KOPT-K1 (cell line): ENCODE data around the gene SGMS2.

Experiments
- H3K27ac ChIP-seq: fragments of 200-600 bp; sonication (generic); 2 replicates; pipeline ENCODE4 v1.5.1; 2016; ENCODE audit warnings: antibody characterized with exemption, mild to moderate bottlenecking, low read depth, low read length; ENCODE audit not compliant: poor library complexity, severe bottlenecking
- H3K36me3 ChIP-seq: fragments of 200-600 bp; sonication (generic); 2 replicates; pipeline ENCODE4 v1.5.1; 2017; ENCODE audit warnings: antibody characterized with exemption, mild to moderate bottlenecking, low read length, moderate library complexity; ENCODE audit not compliant: insufficient read depth
- H3K9me3 ChIP-seq: fragments of 200-600 bp; sonication (generic); 2 replicates; pipeline ENCODE4 v1.5.1; 2017; ENCODE audit warnings: antibody characterized with exemption, low read length, mild to moderate bottlenecking; ENCODE audit not compliant: insufficient read depth, poor library complexity, severe bottlenecking

SGMS2 gene

DNA sequence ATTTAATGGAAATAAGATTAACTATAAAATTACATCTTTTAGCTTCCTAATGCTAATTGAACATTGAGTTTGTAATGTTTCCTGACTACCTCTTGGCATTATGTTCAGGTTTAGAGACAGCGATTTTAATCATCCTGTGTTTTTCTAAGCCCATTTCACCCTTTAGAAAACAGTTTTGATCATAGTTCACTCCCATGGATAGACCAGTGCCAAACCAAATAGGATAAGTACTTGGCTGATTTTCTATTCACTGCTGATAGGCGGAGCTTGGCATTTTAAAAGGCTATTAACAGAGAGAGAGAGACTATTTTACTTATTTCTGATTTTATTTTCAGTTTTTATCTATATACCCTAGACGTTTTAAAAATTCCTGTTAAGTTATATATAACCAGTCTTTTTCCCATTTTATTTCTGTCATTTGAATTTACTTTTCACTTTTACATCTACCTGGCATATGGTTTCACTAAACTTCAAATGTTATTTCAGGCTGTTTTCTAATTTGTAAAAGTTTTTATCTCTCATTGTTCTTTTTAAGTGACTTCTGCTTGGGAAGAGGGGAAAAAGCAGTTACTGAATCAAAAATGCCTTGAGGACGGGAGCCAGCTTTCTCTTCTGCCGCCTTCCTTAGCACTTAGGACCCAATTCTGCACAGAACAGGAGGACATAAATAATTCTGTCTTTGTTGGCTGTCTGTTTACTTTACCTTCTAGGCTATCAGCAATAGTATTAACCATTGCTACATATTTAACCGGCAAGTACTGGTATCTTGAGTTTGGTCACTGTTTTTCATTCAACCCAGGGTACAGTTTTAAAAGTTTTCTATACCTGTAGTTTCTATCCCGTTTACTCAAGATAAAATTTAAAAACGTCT is 46.4 kb downstream of the SGMS2 start:
- Histone ChIP-seq H3K36me3 (no peaks in the 10 kb centered on the region), H3K27ac (no peak overlapping the region), H3K9me3 (no peaks in the 10 kb centered on the region)

- no peaks in the 10 kb centered on the region for H3K9me3 ChIP-seq
- no peaks in the 10 kb centered on the region for H3K36me3 ChIP-seq
Measured at GRCh38 chr4:107874024-107874423, 49.3 kb downstream of the SGMS2 start.

DNA sequence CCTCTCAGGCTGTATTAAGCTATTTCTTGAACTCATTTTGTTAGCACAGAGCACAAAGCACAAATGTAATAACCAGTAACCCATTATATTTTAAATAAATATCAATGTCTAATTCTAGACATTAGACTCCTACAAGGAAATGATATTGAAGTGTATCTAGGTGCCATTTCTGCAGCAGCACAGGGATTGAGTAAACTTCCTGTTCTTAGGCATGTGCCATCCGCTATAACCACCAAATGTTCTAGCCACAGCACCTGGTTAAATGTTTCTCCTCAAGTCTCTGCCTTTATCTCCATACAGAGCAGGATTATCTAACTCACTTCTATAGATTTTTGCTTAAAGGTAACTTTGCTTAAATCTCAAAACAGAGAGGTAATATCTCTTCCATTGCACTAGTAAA is 51.4 kb downstream of the SGMS2 start:
- no peak overlapping the region for H3K27ac ChIP-seq
- no peaks in the 10 kb centered on the region for H3K9me3 ChIP-seq
- no peaks in the 10 kb centered on the region for H3K36me3 ChIP-seq

More at GRCh38 chr4:107874024-107874423, 49.3 kb downstream of the SGMS2 start:
- no peak overlapping the region for H3K27ac ChIP-seq

GRCh38 chr4:107877361-107877760 is 52.6 kb downstream of the SGMS2 start:
- Histone ChIP-seq H3K27ac (no peak overlapping the region), H3K9me3 (no peaks in the 10 kb centered on the region), H3K36me3 (no peaks in the 10 kb centered on the region)

DNA sequence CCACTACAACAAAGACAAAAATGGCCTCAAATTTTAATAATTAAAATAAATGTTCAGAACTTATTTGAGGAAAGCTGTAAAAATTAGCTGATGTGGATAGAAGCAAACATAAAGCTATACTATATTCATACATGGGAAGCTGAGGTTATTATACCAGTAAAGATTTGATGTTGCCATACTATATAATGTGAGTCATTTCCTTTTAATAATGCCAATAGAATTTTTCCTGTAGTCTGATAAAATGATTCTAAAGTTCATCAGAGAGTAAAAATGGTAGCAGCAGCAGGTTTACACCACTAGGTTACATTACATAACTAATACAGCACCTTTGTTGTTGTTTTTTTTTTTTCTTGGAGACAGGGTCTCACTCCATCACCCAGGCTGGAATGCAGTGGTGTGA is 61.1 kb downstream of the SGMS2 start:
- Histone ChIP-seq H3K9me3 (peaks cover 33% of the 10 kb centered on the region), H3K36me3 (no peaks in the 10 kb centered on the region), H3K27ac (no peak overlapping the region)

GRCh38 chr4:107888237-107888636 is 63.5 kb downstream of the SGMS2 start:
- H3K9me3 ChIP-seq: peaks cover 33% of the 10 kb centered on the region
- H3K36me3 ChIP-seq: no peaks in the 10 kb centered on the region
- H3K27ac ChIP-seq: no peak overlapping the region

DNA sequence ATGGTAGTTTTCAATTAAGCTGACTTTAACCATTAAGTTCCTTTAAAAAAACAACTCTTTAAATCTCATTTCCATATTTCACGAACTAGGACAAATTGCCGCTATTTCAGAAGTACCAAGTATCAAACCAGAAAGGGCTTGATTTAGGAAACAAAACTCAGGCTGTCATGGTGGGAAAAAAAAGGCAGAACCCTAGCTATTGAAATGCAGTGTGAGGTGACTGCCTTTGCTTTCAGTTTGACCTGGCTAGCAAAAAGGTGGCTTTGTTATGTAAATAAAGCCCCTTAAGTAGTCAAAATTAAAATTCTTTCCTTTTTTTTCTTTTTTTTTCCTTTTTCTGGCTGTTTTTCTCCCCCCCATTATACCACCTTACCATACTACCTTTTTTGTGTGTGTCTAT is 66.0 kb downstream of the SGMS2 start:
- Histone ChIP-seq H3K36me3 (no peaks in the 10 kb centered on the region), H3K9me3 (peaks cover 33% of the 10 kb centered on the region), H3K27ac (no peak overlapping the region)

GRCh38 chr4:107891299-107891698 is 66.6 kb downstream of the SGMS2 start:
- peaks cover 29% of the 10 kb centered on the region for H3K9me3 ChIP-seq
- H3K36me3 ChIP-seq: no peaks in the 10 kb centered on the region
- no peak overlapping the region for H3K27ac ChIP-seq

GRCh38 chr4:107893171-107894137 is 68.7 kb downstream of the SGMS2 start:
- Histone ChIP-seq H3K9me3 (peaks cover 7% of the 10 kb centered on the region), H3K36me3 (no peaks in the 10 kb centered on the region), H3K27ac (no peak overlapping the region)

DNA sequence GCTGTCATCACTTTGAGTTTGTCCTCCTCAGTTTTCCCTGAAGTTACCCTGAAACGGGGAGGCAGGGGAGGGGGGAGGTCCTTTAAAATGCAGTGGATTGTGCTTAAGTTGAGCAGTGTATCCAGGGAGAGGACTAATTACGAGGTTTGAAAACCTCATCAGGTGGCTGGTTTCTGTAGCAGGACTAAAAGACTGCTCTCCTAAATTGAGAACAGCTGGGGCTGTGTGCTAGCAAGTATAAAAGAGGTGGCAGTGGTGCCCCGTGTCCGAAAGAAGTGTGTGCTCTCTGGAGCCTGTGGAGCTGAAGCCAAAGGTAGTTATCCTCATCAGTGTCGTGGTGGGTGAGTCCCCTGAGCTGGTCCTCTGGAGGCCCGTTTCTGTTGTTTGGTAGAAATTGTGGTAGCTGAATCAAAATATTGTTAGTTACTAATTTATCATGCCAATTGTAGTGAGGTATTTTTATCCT is 69.4 kb downstream of the SGMS2 start:
- no peak overlapping the region for H3K27ac ChIP-seq
- H3K9me3 ChIP-seq: peaks cover 1% of the 10 kb centered on the region
- H3K36me3 ChIP-seq: no peaks in the 10 kb centered on the region

GRCh38 chr4:107896158-107896645 is 71.5 kb downstream of the SGMS2 start:
- H3K36me3 ChIP-seq: no peaks in the 10 kb centered on the region
- no peak overlapping the region for H3K27ac ChIP-seq
- H3K9me3 ChIP-seq: no peaks in the 10 kb centered on the region

DNA sequence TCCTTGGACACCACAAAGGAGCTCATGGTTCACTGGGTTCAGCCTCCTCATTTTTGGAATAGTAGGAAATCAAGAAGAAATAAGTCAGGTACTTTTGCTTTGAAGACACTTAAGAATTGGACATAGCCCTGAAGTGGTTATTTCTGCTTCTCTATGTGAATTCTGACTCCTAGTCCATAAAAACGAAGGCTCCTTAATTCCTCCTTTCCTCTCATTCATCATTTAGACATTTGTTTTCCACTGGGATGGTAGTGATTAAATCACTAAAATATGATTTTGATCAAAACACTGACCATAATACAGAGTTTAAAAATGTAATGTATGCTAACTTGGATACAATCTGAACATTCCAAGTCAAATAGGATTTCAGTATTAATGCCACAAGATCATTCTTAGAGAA is 71.9 kb downstream of the SGMS2 start:
- no peak overlapping the region for H3K27ac ChIP-seq

GRCh38 chr4:107897823-107898222 is 73.1 kb downstream of the SGMS2 start:
- Histone ChIP-seq H3K27ac (no peak overlapping the region), H3K9me3 (no peaks in the 10 kb centered on the region), H3K36me3 (no peaks in the 10 kb centered on the region)

More for the DNA sequence above, 71.9 kb downstream of the SGMS2 start:
- no peaks in the 10 kb centered on the region for H3K9me3 ChIP-seq
- H3K36me3 ChIP-seq: no peaks in the 10 kb centered on the region

DNA sequence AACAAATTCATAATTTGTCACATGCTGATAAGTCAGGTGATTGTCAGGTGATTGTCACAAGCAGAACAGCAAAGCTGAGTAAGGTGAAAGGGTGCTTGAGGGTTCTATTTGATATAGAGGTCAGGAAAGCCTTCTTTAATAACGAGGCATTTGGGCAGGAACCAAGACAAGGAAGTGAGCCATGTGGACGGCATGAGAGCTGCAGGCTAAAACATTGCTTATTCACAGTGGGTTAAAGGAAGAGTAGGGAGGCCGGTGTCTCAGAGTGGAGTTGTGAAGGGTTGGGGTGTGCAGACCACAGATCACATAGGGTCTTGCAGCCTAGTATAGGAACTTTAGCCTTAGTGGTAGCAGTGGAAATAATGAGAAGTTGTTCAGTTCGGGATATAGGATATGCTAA is 75.3 kb downstream of the SGMS2 start:
- Histone ChIP-seq H3K27ac (no peak overlapping the region), H3K36me3 (no peaks in the 10 kb centered on the region), H3K9me3 (no peaks in the 10 kb centered on the region)

- Histone ChIP-seq H3K36me3 (no peaks in the 10 kb centered on the region), H3K27ac (no peak overlapping the region), H3K9me3 (no peaks in the 10 kb centered on the region)
Measured at GRCh38 chr4:107900508-107900907, 75.8 kb downstream of the SGMS2 start.
